GM13977 (cell line): ENCODE results near the gene IL1RAPL2.

Source experiments
- DNase-seq: peaks from one replicate; pipeline ENCODE4 v3.0.0; 2012; ENCODE audit warnings: low spot score
- CTCF ChIP-seq: IDR thresholded peaks from 2 replicates; pipeline ENCODE4 v1.5.1; 2012; ENCODE audit warnings: mild to moderate bottlenecking, control low read depth; ENCODE audit not compliant: insufficient read depth; ENCODE audit errors: extremely low read depth, missing control alignments
- in situ Hi-C: fragments of 300-500 bp; cut with MboI; formaldehyde crosslinking; loops from one replicate; pipeline ENCODE4 v1.12.0; 2022; ENCODE audit warnings: low sequenced_read_pairs, low pct_unique_long_range_greater_than_20kb, mixed read lengths, inconsistent platforms; ENCODE audit not compliant: unreplicated experiment

The IL1RAPL2 gene

DNA sequence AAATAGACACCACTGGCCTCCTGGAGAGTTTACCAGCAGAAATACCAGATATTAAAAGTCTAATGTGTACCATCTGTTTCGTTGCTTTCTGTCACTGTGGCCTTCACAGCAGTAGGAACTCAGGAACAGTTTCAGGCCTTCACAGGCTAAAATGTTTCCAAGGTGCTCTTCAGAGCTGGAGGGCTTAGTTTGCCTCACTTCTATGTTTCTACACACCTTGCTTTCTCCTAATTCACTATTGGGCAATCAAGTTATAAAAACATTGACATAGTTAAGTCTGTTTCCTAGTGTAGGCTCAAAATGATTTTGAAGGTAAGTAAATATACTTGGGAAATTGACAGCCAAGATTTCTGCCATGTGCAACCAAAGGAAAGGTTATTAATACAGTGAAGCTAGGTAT, 395.9 kb downstream of the IL1RAPL2 start:
- in situ Hi-C loops: no loop called here
- TF ChIP-seq CTCF: no peak
- DNase-seq: no peak

DNA sequence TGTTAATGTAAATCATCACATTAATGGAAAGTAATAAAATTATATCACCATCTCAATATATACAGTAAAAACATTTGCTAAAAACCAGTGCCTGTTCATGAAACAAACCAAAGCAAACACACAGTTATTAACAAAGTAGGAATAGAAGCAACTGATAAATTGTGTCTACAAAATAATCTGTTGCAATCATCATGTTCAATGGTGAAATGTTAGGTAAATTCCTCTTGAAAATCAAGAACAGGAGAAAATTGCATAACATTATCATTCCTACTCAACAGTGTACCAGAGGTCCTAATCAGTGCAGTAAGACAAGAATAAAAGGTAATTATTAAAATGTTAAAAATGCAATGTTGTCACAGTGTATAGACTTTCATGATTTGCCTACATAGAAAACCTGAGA, 402.2 kb downstream of the IL1RAPL2 start:
- TF ChIP-seq CTCF: no peak
- no peak for DNase-seq
- in situ Hi-C loops: no loop called here

- TF ChIP-seq CTCF: no peak
- DNase-seq: no peak
- in situ Hi-C loops: no loop called here
Observed at GRCh38 chrX:104972737-104973136, 406.7 kb downstream of the IL1RAPL2 start.

DNA sequence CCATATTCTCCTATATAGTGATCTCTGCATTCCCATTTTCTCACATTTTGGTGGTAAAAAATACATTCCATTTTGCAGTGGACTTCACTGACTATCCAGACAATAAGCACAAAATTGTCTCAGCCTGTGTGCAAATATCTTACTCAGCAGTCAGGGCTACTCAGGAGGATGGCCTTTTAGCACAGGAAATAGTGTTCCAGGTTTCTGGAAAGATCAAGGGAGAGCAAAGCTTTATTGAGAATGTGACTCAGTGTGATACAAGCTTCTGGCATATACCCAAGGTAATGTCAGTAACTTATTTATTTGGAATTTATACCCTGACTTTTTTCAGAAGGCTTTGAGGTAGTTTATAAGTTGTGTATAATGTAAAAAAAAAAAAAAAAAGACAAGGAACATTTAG, 421.1 kb downstream of the IL1RAPL2 start:
- in situ Hi-C loops: no loop called here
- no peak for TF ChIP-seq CTCF
- no peak for DNase-seq

DNA sequence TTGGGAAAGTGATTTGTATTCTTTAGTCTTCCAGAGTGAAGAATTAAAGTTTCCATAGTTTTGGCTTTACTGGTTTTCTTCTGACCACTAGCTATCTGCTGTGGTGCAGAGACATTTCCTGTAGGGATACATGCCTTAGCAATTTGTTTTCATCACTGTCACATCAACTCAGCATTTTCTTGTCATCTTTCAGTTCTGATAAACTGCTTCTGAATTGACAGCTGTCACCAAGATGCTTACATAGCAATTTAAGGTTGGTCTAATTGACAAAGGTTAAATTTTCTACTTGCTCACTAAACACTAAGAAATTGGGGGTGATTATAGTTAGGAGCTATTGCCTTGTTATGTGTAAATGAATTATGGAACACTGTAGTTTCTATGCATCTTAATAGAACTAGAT, 422.0 kb downstream of the IL1RAPL2 start:
- in situ Hi-C loops: no loop called here
- DNase-seq: no peak
- no peak for TF ChIP-seq CTCF

DNA sequence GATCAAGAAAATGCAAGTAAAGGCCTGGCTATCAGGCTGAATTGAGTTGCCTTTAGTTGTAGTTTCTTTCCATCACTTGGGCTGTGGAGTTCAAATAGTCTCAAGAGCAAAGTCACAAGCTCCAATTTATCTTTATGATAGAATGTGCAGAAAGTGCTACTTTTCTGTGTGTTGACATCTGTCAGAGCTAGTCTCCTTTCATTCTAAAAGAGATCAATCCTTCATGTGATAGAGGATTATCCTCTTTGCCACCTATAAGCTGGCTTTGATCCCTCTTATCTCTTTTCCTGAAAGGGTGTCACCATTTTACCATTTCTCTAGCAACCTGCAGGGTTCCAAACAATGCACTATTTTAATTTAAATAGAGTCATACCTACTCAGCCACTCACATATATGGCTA, 429.5 kb downstream of the IL1RAPL2 start:
- in situ Hi-C loops: no loop called here
- TF ChIP-seq CTCF: no peak
- no peak for DNase-seq

DNA sequence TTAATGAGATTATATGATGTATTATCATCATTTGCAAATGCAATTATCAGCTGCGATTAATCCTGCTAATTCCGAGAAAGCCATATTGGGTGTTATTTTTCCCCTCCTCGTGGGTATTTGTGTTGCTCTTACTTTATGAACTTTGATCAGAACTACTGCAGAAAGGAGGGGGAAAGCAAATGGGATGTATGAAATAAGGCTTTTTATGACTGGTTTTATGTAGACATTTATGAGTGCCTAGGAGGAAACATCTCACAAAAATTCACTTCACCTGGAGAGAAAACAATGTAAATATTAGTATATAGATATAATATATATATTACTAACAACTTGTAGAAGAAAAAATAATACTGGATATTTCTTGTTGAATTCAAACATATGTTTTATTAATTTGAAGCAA, 440.1 kb downstream of the IL1RAPL2 start:
- no peak for TF ChIP-seq CTCF
- DNase-seq: no peak
- in situ Hi-C loops: no loop called here
